Aorta (tissue), 5 donors: Measurements from ENCODE around the gene HBD. TPM values are rescaled to one million over a fixed set of nuclear protein-coding genes. Genes with fewer than 3 reads are reported as not detected.

Source experiments
- ATAC-seq: fragments of 200-7000 bp; cut with Tn5 transposase; one replicate; pipeline ENCODE4 v1.9.1; 2022; ENCODE audit warnings: moderate library complexity; ENCODE audit not compliant: low FRiP score
- DNase-seq, 2 donors: peaks; one replicate each; pipeline ENCODE4 v3.0.0-alpha.2; 2020
- H3K27ac ChIP-seq, 2 donors: one replicate each; pipeline ENCODE4 v1.5.1; 2013; ENCODE audit warnings: low read length in 2 of 2, mild to moderate bottlenecking in 2 of 2, moderate library complexity in 2 of 2, control low read depth in 1 of 2, inconsistent platforms in 1 of 2, low read depth in 1 of 2
- H3K27me3 ChIP-seq, 2 donors: one replicate each; pipeline ENCODE4 v1.6.1; 2013; ENCODE audit warnings: control low read depth in 1 of 2, low read length in 1 of 2, mild to moderate bottlenecking in 1 of 2, moderate library complexity in 1 of 2; ENCODE audit not compliant: insufficient read depth in 2 of 2, control insufficient read depth in 1 of 2
- H3K36me3 ChIP-seq, 2 donors: one replicate each; pipeline ENCODE4 v1.6.1; 2013; ENCODE audit warnings: control low read depth in 1 of 2, low read length in 1 of 2, mild to moderate bottlenecking in 1 of 2; ENCODE audit not compliant: insufficient read depth in 2 of 2, control insufficient read depth in 1 of 2
- H3K4me1 ChIP-seq, 2 donors: one replicate each; pipeline ENCODE4 v1.6.1; 2013; ENCODE audit warnings: low read length in 2 of 2, control low read depth in 1 of 2, mild to moderate bottlenecking in 1 of 2, moderate library complexity in 1 of 2; ENCODE audit not compliant: insufficient read depth in 2 of 2, control insufficient read depth in 1 of 2
- H3K4me3 ChIP-seq, 2 donors: one replicate each; pipeline ENCODE4 v1.5.1; 2013; ENCODE audit warnings: low read length in 2 of 2, control low read depth in 1 of 2, mild to moderate bottlenecking in 1 of 2
- H3K9me3 ChIP-seq: one replicate; pipeline ENCODE4 v1.6.1; 2013; ENCODE audit warnings: mild to moderate bottlenecking, low read length; ENCODE audit not compliant: control insufficient read depth
- WGBS, 2 donors: extraction: QIAGEN DNeasy Blood & Tissue Kit; methylation state at CpG; one replicate each; pipeline ENCODE4 v1.1.7; 2013; 5-methylcytosine and 5-hydroxymethylcytosine counted together
- intact Hi-C, 2 donors: fragments of 100-400 bp; cut with DNase I; formaldehyde crosslinking; loops; one replicate each; pipeline versions ENCODE4 v1.14.2 to v1.15.0; 2022
- polyA plus RNA-seq, 2 donors: library from polyadenylated mRNA; stranded (reverse); fragments of 200-250 nt; gene quantifications; one replicate each; pipeline ENCODE4 v1.2.3, GENCODE V29; 2013
- total RNA-seq, 2 donors: library from RNA; stranded (reverse); fragmentation: NEBNext Ultra II Directional; extraction: Animal tissue kit (Norgen Biotek cat#: 25700); gene quantifications; one replicate each; pipeline ENCODE4 v1.2.1, GENCODE V29; 2021
- donor health status: healthy with polysubstance abuse.
- donor health status: Bipolar disorder and iron deficiency.
- donor health status: DM: no; HTN: no; CAD: no.
- donor health status: DM: no; HTN: no; CAD: no.
- donor health status: DM: yes; HTN: yes; CAD: no.

Gene HBD
- total and polyA plus RNA-seq, 4 donors = 8.4 TPM; not detected in 3

DNA sequence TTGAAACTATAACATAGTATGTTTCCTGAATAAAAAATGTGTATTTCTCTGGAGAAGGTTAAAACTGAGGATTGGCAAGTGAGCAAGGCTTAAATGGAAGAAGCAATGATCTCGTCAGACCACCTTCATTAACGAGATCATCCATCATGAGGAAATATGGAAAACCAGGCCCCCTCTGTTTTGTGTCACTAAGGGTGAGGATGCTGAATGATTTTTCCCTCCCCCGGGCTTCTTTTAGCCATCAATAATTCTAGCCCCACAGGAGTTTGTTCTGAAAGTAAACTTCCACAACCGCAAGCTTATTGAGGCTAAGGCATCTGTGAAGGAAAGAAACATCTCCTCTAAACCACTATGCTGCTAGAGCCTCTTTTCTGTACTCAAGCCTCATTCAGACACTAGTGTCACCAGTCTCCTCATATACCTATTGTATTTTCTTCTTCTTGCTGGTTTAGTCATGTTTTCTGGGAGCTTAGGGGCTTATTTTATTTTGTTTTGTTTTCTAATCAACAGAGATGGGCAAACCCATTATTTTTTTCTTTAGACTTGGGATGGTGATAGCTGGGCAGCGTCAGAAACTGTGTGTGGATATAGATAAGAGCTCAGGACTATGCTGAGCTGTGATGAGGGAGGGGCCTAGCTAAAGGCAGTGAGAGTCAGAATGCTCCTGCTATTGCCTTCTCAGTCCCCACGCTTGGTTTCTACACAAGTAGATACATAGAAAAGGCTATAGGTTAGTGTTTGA lies 41.3 kb upstream of the HBD start:
- Histone ChIP-seq H3K9me3 (no peaks in the 10 kb centered on the region), H3K4me3 (no peak overlapping the region), H3K27ac (no peak overlapping the region), H3K27me3 (no peaks in the 10 kb centered on the region), H3K36me3 (no peaks in the 10 kb centered on the region), H3K4me1 (no peaks in the 10 kb centered on the region)
- no peak for ATAC-seq
- DNase-seq = no peak
- 63 to 67% methylated on average over 6 of the region's 6 CpGs for WGBS, 2 donors
- intact Hi-C loops = no loop called here

DNA sequence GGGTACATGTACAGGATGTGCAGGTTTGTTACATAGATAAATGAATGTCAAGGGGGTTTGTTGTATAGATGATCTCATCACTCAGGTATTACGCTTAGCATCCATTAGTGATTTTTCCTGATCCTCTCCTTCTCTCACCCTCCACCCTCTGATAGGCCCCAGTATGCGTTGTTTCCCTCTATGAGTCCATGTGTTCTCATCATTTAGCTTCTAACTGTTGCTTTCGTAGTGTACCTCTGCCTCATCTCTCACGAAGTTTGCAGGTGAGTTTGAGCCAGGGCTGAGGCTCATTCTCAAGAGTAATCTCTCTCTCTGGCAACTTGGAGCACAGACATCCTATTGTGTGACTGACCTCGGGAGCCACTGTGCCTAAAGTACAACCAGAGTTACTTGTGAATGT lies 40.1 kb upstream of the HBD start:
- 74 to 75% methylated on average over 5 of the region's 5 CpGs for WGBS, 2 donors
- Histone ChIP-seq H3K4me1 (no peaks in the 10 kb centered on the region), H3K9me3 (no peaks in the 10 kb centered on the region), H3K36me3 (no peaks in the 10 kb centered on the region), H3K27me3 (peaks cover 0 to 3% of the 10 kb centered on the region in 2 donors), H3K4me3 (no peak overlapping the region), H3K27ac (no peak overlapping the region)
- DNase-seq (no peak), ATAC-seq (no peak)
- intact Hi-C loops = no loop called here

DNA sequence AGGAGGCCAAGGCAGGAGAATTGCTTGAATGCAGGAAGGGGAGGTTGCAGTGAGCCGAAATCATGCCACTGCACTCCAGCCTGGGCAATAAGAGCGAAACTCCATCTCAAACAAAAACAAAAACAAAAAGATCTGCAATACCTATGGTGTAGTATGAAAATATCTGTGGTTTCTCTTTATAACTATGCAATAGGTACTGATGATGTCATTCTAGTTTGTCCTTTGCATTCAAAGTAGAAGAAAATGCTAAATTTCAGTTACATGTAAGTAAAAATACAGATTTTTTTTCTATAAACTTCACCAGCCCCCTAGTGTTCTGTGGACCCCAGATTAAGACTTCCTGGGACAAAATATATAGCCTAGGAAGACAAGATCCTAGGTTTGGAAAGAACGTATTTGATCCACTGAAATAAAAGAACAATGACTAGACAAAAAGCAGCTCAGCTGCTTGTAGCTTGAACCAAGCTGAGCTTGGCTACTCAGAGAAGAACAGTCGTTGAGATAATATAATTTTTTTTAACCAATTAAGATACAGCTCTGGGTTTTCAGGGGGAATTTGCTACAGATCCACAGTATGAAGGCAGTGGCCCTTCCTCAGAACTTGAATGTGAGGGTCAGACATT lies 38.2 kb upstream of the HBD start:
- intact Hi-C loops = no loop called here
- no peak for ATAC-seq
- Histone ChIP-seq H3K27me3 (peaks cover 0 to 3% of the 10 kb centered on the region in 2 donors), H3K36me3 (no peaks in the 10 kb centered on the region), H3K4me1 (no peaks in the 10 kb centered on the region), H3K9me3 (no peaks in the 10 kb centered on the region), H3K27ac (no peak overlapping the region), H3K4me3 (no peak overlapping the region)
- no peak for DNase-seq
- WGBS, 2 donors = 65 to 66% methylated on average over 4 of the region's 4 CpGs

DNA sequence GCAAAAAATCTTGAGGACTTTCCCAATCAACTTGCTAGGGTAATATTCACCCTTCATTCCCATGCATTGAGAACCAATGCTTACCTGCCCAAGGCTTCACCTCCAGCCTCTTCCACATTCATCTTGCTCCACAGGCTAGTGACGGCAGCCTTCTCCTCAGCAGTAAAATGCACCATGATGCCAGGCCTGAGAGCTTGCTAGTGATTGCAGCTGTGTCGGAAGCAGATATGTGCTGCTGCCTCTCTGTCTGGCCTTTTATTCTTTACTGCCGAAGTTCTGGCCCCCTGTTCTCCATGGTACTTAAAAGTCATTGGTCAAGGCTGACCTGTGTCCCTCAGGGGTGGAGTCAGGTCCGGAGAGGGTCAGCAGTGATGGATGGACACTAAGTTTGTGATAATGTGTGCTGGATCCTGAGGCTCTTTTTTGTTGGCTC lies 35.4 kb upstream of the HBD start, which contains the start of gene HBE1:
HBE1 (minus strand) TSS at position 231 of the 433 bp plus-strand sequence; CDS start at position 176, 55 bp downstream.
- Histone ChIP-seq H3K27me3 (peaks cover 0 to 3% of the 10 kb centered on the region in 2 donors), H3K9me3 (no peaks in the 10 kb centered on the region), H3K4me3 (no peak within 1 kb of the TSS), H3K4me1 (no peaks in the 10 kb centered on the region), H3K36me3 (no peaks in the 10 kb centered on the region), H3K27ac (no peak within 1 kb of the TSS)
- 21 to 37% methylated on average over 4 of the region's 4 CpGs for WGBS, 2 donors
- DNase-seq (no peak), ATAC-seq (no peak)
- intact Hi-C loops = no loop called here

DNA sequence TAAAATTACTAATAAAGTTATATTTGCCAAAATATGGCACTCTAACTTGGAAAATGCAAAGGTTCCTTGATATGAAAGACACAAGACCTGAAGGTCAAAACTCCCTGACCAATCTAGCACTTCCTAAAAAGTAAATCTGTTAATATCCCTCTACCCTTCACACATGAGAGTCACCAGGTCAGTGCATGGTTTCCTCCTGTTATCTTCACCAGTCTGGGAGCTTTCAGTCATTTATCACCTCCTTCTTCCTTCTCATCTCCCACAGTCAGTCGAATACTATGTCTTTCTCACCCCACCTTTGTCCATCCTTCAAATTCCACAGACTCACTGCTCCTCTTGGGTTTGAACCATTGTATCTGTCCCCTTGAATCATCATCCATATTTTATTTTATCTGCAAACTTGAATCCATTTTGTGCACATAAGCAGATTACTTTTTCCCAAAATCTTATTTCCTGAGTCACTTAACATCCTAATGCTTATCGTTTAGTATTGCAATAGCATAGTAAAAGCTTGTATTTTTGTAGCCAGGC lies 32.8 kb upstream of the HBD start:
- H3K27me3 ChIP-seq = peaks cover 0 to 3% of the 10 kb centered on the region in 2 donors
- WGBS, 2 donors = 87 to 90% methylated on average over 2 of the region's 2 CpGs
- ATAC-seq = no peak

GRCh38 chr11:5266609-5267008 lies 32.3 kb upstream of the HBD start:
- no peak overlapping the region for H3K27ac ChIP-seq
- H3K4me1 ChIP-seq = no peaks in the 10 kb centered on the region
- no peak for DNase-seq
- no peak for ATAC-seq
- H3K27me3 ChIP-seq = peaks cover 0 to 3% of the 10 kb centered on the region in 2 donors
- no peaks in the 10 kb centered on the region for H3K36me3 ChIP-seq
- no peaks in the 10 kb centered on the region for H3K9me3 ChIP-seq
- no peak overlapping the region for H3K4me3 ChIP-seq
- intact Hi-C loops = no loop called here

More for the DNA sequence above, 32.8 kb upstream of the HBD start:
- no peak for DNase-seq
- no peak overlapping the region for H3K4me3 ChIP-seq
- intact Hi-C loops = no loop called here
- H3K36me3 ChIP-seq = no peaks in the 10 kb centered on the region
- H3K4me1 ChIP-seq = no peaks in the 10 kb centered on the region
- no peaks in the 10 kb centered on the region for H3K9me3 ChIP-seq
- no peak overlapping the region for H3K27ac ChIP-seq

DNA sequence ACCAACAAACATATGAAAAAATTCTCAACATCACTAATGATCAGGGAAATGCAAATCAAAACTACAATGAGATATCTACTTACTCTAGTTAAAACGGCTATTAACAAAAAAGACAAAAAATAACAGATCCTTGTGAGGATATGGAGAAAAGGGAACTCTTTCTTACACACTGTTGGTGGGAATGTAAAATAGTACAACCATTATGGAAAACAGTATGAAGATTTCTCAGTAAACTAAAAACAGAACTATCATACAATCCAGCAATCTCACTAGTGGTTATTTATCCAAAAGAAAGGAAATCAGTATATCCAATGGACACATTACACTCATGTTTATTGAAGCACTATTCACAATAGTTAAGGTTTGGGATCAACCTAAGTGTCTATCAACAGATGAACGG lies 31.5 kb upstream of the HBD start:
- DNase-seq (no peak), ATAC-seq (no peak)
- H3K4me1 ChIP-seq = no peaks in the 10 kb centered on the region
- WGBS, 2 donors = 39 to 43% methylated on average over 2 of the region's 2 CpGs
- peaks cover 0 to 3% of the 10 kb centered on the region in 2 donors for H3K27me3 ChIP-seq
- H3K4me3 ChIP-seq = no peak overlapping the region
- H3K36me3 ChIP-seq = no peaks in the 10 kb centered on the region
- intact Hi-C loops = no loop called here
- no peaks in the 10 kb centered on the region for H3K9me3 ChIP-seq
- H3K27ac ChIP-seq = no peak overlapping the region

DNA sequence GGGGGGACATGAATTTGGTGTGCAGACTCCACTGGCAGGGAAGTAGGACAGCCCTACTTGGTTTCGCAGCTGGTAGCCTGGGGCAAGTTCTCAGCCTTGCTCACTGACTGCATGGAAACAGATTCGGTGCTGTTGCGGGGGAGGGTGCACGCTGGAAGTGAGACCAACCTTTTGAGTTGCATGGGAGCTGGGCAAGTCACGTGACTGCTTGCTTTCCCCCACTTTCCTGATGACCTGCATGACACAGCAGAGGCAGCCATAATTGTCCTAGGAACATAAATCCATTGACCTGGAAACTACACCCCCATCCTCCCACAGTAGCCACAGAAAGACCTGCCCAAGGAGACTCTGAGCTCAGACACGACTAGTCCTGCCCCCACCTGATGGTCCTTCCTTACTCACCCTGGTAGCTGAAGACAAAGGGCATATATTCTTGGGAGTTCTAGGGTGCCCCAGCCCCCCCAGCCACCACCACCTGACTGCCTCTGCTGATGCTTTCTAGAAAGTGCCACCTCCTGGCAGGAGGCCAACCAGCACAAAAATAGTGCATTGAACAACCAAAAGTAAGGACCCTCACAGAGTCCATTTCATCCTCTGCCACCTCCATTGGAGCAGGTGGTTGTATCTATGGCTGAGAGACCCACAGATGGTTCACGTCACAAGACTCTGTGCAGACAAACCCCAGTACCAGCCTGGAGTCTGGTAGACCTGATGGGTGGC lies 24.4 kb upstream of the HBD start:
- intact Hi-C loops = no loop called here
- no peak for ATAC-seq
- WGBS, 2 donors = 68 to 72% methylated on average over 7 of the region's 7 CpGs

More for the DNA sequence above, 24.4 kb upstream of the HBD start:
- no peaks in the 10 kb centered on the region for H3K4me1 ChIP-seq
- no peaks in the 10 kb centered on the region for H3K9me3 ChIP-seq
- no peak overlapping the region for H3K4me3 ChIP-seq
- no peaks in the 10 kb centered on the region for H3K27me3 ChIP-seq
- no peak overlapping the region for H3K27ac ChIP-seq
- no peaks in the 10 kb centered on the region for H3K36me3 ChIP-seq
- no peak for DNase-seq
